OCI-LY7 (cell line): ENCODE data around the gene GTSE1.

Source experiments
- EZH2phosphoT487 ChIP-seq: fragments of 200-600 bp; sonication (generic); IDR thresholded peaks from 2 replicates; pipeline ENCODE4 v1.6.1; 2018; ENCODE audit warnings: low read depth, borderline replicate concordance, mild to moderate bottlenecking, mixed run types, antibody characterized with exemption, low read length, moderate library complexity, mixed read lengths
- TF ChIP-seq, protein P1 (sequence below): fragments of 200-600 bp; sonication (generic); conservative IDR thresholded peaks from 2 replicates; pipeline ENCODE4 v1.5.1; 2014; ENCODE audit warnings: mild to moderate bottlenecking, antibody characterized with exemption, low read length, moderate library complexity, mixed read lengths

DNA sequence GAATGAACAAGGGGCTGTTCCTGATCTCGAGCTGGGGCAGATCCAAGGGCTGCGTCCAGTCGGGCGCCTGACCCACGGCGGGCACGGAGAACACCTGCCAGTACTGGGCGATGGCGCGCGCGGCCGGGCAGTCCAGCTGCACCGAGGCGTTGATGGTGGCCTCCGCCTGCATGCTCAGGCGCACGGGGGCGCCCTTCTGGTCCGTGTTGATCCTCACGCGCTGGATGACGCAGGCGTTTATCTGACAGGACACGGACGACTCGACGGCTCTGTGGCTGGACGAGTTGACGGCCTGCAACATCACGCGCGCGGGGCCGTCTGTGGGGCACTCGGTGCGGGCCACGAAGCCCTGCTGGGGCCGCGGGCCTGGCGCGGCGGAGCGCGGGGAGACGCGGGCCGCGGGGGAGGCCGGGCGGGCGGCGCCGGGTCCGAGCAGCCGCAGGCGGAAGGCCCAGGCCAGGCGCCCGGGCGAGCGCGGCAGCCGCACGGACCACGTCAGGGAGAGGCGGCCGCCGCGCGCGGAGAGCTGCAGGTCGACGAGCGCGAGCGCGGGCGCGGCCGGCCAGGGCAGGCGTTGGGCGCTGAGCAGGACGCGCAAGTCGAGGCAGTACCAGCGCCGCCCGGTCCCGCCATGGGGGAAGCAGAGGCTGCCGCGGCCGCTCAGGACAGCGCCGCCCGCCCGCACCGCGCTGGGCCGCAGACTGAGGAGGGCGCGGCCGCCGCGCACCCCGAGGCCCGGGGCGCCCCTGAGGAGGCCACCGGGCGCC, 34.0 kb upstream of the GTSE1 start:
- TF ChIP-seq, protein P1, sequence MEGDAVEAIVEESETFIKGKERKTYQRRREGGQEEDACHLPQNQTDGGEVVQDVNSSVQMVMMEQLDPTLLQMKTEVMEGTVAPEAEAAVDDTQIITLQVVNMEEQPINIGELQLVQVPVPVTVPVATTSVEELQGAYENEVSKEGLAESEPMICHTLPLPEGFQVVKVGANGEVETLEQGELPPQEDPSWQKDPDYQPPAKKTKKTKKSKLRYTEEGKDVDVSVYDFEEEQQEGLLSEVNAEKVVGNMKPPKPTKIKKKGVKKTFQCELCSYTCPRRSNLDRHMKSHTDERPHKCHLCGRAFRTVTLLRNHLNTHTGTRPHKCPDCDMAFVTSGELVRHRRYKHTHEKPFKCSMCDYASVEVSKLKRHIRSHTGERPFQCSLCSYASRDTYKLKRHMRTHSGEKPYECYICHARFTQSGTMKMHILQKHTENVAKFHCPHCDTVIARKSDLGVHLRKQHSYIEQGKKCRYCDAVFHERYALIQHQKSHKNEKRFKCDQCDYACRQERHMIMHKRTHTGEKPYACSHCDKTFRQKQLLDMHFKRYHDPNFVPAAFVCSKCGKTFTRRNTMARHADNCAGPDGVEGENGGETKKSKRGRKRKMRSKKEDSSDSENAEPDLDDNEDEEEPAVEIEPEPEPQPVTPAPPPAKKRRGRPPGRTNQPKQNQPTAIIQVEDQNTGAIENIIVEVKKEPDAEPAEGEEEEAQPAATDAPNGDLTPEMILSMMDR = no peak
- no peak for TF ChIP-seq EZH2phosphoT487
